Stomach (tissue), 9 donors: ENCODE results near the gene SH3BGRL2. TPM values are rescaled to one million over a fixed set of nuclear protein-coding genes. Genes with fewer than 3 reads are reported as not detected.

Experiments used
- DNase-seq, 2 donors: peaks; one replicate each; pipeline versions ENCODE4 v3.0.0 to v3.0.0-alpha.2; 2013 to 2019
- H3K27ac ChIP-seq, 5 donors: fragments of 200-600 bp in 4 of 5; sonication (generic) in 4 of 5; one replicate each; pipeline ENCODE4 v1.5.1; 2013 to 2019; ENCODE audit warnings: mild to moderate bottlenecking in 1 of 5, moderate library complexity in 1 of 5
- H3K27me3 ChIP-seq, 3 donors: fragments of 200-600 bp; sonication (generic); one replicate each; pipeline ENCODE4 v1.5.1; 2017 to 2019; ENCODE audit warnings: mixed run types in 1 of 3
- H3K36me3 ChIP-seq, 4 donors: fragments of 200-600 bp; sonication (generic); 1 replicate in 3 of 4; 2 replicates in 1 of 4; pipeline ENCODE4 v1.5.1; 2016 to 2019
- H3K4me1 ChIP-seq, 4 donors: fragments of 200-600 bp; sonication (generic); one replicate each; pipeline ENCODE4 v1.5.1; 2016 to 2019
- H3K4me3 ChIP-seq, 4 donors: fragments of 200-600 bp; sonication (generic) in 3 of 4; one replicate each; pipeline ENCODE4 v1.5.1; 2016 to 2019; ENCODE audit warnings: mild to moderate bottlenecking in 1 of 4
- H3K9me3 ChIP-seq, 4 donors: fragments of 200-600 bp; sonication (generic); one replicate each; pipeline ENCODE4 v1.5.1; 2016 to 2019
- CTCF ChIP-seq, 7 experiments: fragments of 450-650 bp in 4 of 7; fragments of 200-600 bp in 3 of 7; sonication (generic) in 3 of 7; IDR thresholded peaks; one replicate each; pipeline ENCODE4 v1.5.1; 2016 to 2019; ENCODE audit warnings: antibody characterized with exemption in 7 of 7, control low read depth in 2 of 7, mild to moderate bottlenecking in 1 of 7
- EP300 ChIP-seq: sonication (generic); formaldehyde crosslinking; IDR thresholded peaks from one replicate; pipeline ENCODE4 v1.6.1; 2017; ENCODE audit warnings: antibody characterized with exemption
- POLR2A ChIP-seq, 4 donors: fragments of 450-650 bp; IDR thresholded peaks; one replicate each; pipeline ENCODE4 v1.6.1; 2016; ENCODE audit warnings: antibody characterized with exemption in 4 of 4, control low read depth in 2 of 4, mild to moderate bottlenecking in 1 of 4, moderate library complexity in 1 of 4
- POLR2AphosphoS5 ChIP-seq, 3 donors: sonication (generic); formaldehyde crosslinking; IDR thresholded peaks; one replicate each; pipeline ENCODE4 v1.6.1; 2016; ENCODE audit warnings: antibody characterized with exemption in 3 of 3
- WGBS, 5 donors: extraction: QIAGEN DNeasy Blood & Tissue Kit in 3 of 5; methylation state at CpG; one replicate each; pipeline versions ENCODE4 v1.1.5 to v1.1.7; 2013 to 2018; 5-methylcytosine and 5-hydroxymethylcytosine counted together
- intact Hi-C: fragments of 100-400 bp; cut with DNase I; formaldehyde crosslinking; loops from one replicate; pipeline ENCODE4 v1.15.1; 2023; ENCODE audit warnings: low total_unique reads
- polyA plus RNA-seq, 3 donors: library from polyadenylated mRNA; stranded (reverse); fragments of 200-250 nt; gene quantifications; one replicate each; pipeline ENCODE4 v1.2.3, GENCODE V29; 2013
- total RNA-seq, 5 donors: library from RNA; depleted of rRNA; stranded (reverse); fragments of >200 nt; gene quantifications; one replicate each; pipeline versions ENCODE4 v1.1.0 to v1.2.3, GENCODE V29; 2014 to 2016
- donor health status: healthy with polysubstance abuse.
- donor health status: Bipolar disorder and iron deficiency.
- donor health status: healthy.

SH3BGRL2 gene
- total and polyA plus RNA-seq, 8 donors: 14.8 to 225 (median 33.3) TPM

DNA sequence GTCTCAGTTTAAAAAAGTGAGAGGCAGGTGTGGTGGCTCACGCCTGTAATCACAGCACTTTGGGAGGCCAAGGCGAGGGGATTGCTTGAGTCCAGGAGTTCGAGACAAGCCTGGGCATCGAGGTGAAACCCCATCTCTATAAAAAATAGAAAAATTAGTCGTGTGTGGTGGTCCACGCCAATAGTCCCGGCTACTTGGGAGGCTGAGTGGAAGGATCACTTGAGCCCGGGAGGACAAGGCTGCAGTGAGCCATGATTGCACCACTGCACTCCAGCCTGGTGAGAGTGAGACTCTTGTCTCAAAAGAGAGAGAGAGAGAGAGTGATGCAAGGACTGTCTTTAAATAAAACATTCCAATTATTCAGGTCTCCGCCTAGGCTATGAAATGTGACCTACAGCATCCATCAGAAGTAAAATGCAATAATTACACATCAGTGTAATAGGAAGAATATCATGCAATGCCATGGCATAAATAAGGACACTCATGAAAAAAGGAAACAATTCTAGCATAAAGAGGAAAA, 81.5 kb downstream of the SH3BGRL2 start:
- intact Hi-C loops: no loop called here
- TF ChIP-seq POLR2A (IDR thresholded peaks at IDR 0.05) (no peak), POLR2AphosphoS5 (IDR thresholded peaks at IDR 0.05) (no peak), EP300 (no peak), CTCF (IDR thresholded peaks at IDR 0.05) (no peak)
- Histone ChIP-seq H3K36me3 (no peaks in the 10 kb centered on the region), H3K27me3 (peaks cover 0 to 12% (median 0%) of the 10 kb centered on the region in 3 donors), H3K9me3 (no peaks in the 10 kb centered on the region), H3K4me1 (peaks cover 0 to 11% (median 0%) of the 10 kb centered on the region in 4 donors), H3K4me3 (no peak overlapping the region), H3K27ac (no peak overlapping the region)
- no peak for DNase-seq
- 83 to 88% (median 86%) methylated on average over 9 of the region's 9 CpGs for WGBS, 5 donors

DNA sequence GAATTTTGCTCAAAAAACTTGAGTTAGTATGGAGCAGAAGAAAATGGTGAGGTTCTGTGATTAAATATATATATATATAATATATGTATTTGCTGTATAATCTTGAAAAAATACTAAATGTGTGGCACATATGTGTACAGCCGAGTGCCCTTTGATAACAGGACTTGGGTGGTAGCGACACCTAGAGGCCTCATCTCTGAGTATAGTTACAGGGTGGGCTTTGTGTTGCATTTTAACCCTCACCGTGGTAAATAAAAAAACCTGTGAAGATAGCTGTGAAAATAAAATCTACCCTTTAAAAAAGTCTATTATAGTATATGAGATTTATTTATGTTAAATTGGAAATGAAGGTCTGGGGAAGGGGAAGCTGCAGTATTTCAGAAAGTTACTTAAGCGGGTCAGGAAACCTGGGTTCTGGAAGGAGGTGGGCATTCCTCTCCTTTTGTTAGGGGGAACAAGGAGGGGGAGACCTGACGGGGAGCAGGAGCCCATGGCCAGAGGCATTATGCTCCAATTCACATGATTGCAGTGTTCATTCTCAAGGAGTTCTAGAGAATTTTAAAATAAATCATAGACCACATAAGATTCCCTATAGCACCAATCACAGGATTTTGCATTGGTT, 82.7 kb downstream of the SH3BGRL2 start:
- TF ChIP-seq CTCF (IDR thresholded peaks at IDR 0.05) (peak in 4 of 7 experiments; percentile 26 to 63 (median 45)), EP300 (no peak)
- Histone ChIP-seq H3K9me3 (no peaks in the 10 kb centered on the region), H3K4me3 (no peak overlapping the region), H3K4me1 (peaks cover 0 to 11% (median 0%) of the 10 kb centered on the region in 4 donors), H3K36me3 (no peaks in the 10 kb centered on the region), H3K27ac (no peak overlapping the region), H3K27me3 (peaks cover 0 to 12% (median 0%) of the 10 kb centered on the region in 3 donors)
- 12 to 20% (median 16%) methylated on average over 5 of the region's 5 CpGs for WGBS, 5 donors
- DNase-seq: peak; percentile 35 to 83
- intact Hi-C loops: no loop called here

- 91 to 98% (median 94%) methylated on average over 2 of the region's 2 CpGs for WGBS, 5 donors
- no peaks in the 10 kb centered on the region for H3K36me3 ChIP-seq
- no peak overlapping the region for H3K27ac ChIP-seq
- no peak for TF ChIP-seq CTCF (IDR thresholded peaks at IDR 0.05)
- no peak for TF ChIP-seq EP300
- TF ChIP-seq POLR2A (IDR thresholded peaks at IDR 0.05): no peak
- no peak for TF ChIP-seq POLR2AphosphoS5 (IDR thresholded peaks at IDR 0.05)
- no peaks in the 10 kb centered on the region for H3K9me3 ChIP-seq
- H3K27me3 ChIP-seq: peaks cover 0 to 12% (median 0%) of the 10 kb centered on the region in 3 donors
- peaks cover 0 to 8% (median 0%) of the 10 kb centered on the region in 4 donors for H3K4me1 ChIP-seq
- intact Hi-C loops: no loop called here
- DNase-seq: no peak
- H3K4me3 ChIP-seq: no peak overlapping the region
Measured at GRCh38 chr6:79717989-79718388, 86.9 kb downstream of the SH3BGRL2 start.

DNA sequence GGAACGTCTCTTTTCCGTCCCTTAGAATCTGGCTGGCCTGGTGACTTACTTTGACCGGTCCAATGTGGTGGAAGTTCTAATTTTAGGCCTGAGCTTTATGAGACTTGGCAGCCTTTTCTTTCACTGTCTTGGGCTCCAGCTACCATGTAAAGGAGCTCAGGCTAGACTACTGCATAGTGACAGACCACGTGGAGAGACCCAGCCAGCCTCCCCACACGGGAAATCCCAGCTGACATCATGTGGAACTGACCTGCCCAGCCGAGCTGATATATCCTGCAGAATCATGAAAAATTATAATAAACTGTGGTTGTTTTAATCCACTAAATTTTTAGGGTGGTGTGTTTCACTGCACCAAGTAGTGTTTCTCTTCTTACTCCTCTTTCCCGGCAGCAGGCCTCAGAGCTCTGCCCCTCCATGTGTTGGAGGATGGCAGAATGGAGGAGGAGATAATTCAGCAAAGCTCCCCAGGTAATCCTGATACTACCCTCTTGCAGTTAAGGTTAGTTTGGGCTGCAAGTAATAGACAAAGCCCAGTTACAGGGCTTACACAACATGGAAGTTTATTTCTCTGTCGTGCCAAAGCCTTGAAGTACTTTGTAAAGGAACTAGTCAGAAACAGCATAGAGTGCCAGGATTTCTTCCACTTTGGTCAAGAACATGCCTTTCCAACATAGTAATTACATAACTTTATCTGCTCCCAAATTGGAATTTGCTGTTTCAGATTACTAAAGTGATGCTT, 87.5 kb downstream of the SH3BGRL2 start:
- H3K36me3 ChIP-seq: no peaks in the 10 kb centered on the region
- no peak overlapping the region for H3K27ac ChIP-seq
- H3K27me3 ChIP-seq: peaks cover 0 to 12% (median 0%) of the 10 kb centered on the region in 3 donors
- DNase-seq: no peak
- 84 to 95% (median 90%) methylated on average over 8 of the region's 8 CpGs for WGBS, 5 donors
- H3K4me3 ChIP-seq: no peak overlapping the region
- TF ChIP-seq POLR2A (IDR thresholded peaks at IDR 0.05) (no peak), EP300 (no peak), POLR2AphosphoS5 (IDR thresholded peaks at IDR 0.05) (no peak), CTCF (IDR thresholded peaks at IDR 0.05) (no peak)
- H3K9me3 ChIP-seq: no peaks in the 10 kb centered on the region
- intact Hi-C loops: no loop called here
- peaks cover 0 to 5% (median 0%) of the 10 kb centered on the region in 4 donors for H3K4me1 ChIP-seq
